GM12875 (cell line): ENCODE data around the gene ZCCHC8.
"Not testable (repeated sequence)": the region's sequence is repeated elsewhere in the genome, so short reads cannot be mapped to it uniquely, and the experiment has no call there.

ENCODE experiments used
- H3K4me3 ChIP-seq: one replicate; pipeline ENCODE4 v1.5.1; 2011; ENCODE audit warnings: low read depth, low read length, control low read depth
- TF ChIP-seq, protein P1 (sequence below): IDR thresholded peaks from 2 replicates; pipeline ENCODE4 v1.5.1; 2011; ENCODE audit warnings: low read depth, mild to moderate bottlenecking, control low read depth, inconsistent platforms, low read length, moderate library complexity, borderline replicate concordance; ENCODE audit not compliant: insufficient read depth

ZCCHC8 gene

GRCh38 chr12:122467983-122468382, 32.7 kb downstream of the ZCCHC8 start:
- TF ChIP-seq, protein P1, sequence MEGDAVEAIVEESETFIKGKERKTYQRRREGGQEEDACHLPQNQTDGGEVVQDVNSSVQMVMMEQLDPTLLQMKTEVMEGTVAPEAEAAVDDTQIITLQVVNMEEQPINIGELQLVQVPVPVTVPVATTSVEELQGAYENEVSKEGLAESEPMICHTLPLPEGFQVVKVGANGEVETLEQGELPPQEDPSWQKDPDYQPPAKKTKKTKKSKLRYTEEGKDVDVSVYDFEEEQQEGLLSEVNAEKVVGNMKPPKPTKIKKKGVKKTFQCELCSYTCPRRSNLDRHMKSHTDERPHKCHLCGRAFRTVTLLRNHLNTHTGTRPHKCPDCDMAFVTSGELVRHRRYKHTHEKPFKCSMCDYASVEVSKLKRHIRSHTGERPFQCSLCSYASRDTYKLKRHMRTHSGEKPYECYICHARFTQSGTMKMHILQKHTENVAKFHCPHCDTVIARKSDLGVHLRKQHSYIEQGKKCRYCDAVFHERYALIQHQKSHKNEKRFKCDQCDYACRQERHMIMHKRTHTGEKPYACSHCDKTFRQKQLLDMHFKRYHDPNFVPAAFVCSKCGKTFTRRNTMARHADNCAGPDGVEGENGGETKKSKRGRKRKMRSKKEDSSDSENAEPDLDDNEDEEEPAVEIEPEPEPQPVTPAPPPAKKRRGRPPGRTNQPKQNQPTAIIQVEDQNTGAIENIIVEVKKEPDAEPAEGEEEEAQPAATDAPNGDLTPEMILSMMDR = no peak
- no peak overlapping the region for H3K4me3 ChIP-seq

DNA sequence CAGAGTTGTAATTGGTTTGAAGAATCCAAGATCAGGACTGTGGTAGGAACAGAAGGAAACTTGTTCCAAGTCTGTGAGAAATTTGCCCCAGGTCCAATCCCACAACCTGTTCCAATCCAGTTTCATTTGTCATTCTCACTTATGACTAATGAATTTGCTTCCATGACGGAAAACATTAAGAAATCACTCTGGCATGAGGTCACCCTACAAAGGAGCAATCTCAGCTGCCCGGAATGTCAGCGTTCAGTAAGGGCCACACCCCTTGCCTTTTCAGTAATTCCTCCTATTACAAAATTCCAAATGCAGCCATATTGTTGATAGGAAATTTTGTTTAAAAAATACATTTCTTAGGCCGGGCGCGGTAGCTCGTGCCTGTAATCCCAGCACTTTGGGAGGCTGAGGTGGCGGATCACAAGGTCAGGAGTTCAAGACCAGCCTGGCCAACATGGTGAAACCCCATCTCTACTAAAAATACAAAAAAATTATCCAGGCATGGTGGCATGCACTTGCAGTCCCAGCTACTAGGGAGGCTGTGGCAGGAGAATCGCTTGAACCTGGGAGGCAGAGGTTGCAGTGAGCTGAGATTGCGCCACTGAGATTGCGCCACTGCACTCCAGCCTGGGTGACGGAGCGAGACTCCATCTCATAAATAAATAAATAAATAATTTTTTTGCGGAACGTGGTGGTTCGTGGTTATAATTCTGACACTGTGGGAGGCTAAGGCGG, 36.3 kb downstream of the ZCCHC8 start:
- H3K4me3 ChIP-seq = not testable (repeated sequence)

GRCh38 chr12:122460641-122461040, 40.1 kb downstream of the ZCCHC8 start:
- TF ChIP-seq, protein P1 = no peak
- no peak overlapping the region for H3K4me3 ChIP-seq

DNA sequence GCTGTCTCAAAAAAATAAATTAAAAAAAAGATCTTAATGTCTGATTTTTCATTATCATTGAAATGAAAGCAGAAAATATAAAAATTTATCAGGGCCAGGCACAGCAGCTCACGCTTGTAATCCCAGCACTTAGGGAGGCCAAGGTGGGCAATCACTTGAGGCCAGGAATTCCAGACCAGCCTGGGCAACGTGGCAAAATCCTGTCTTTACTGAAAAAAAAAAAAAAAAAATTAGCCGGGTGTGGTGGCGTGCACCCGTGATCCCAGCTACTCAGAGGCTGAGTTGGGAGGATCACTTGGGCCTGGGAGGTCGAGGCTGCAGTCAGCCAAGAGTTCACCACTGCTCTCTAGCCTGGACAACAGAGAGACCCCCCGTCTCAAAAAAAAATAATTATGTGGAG, 40.7 kb downstream of the ZCCHC8 start:
- no peak overlapping the region for H3K4me3 ChIP-seq
- TF ChIP-seq, protein P1 = no peak

GRCh38 chr12:122459211-122459610, 41.5 kb downstream of the ZCCHC8 start:
- H3K4me3 ChIP-seq = no peak overlapping the region
- TF ChIP-seq, protein P1 = no peak

- no peak overlapping the region for H3K4me3 ChIP-seq
- TF ChIP-seq, protein P1 = no peak
Measured at GRCh38 chr12:122458105-122459035, 42.4 kb downstream of the ZCCHC8 start.

DNA sequence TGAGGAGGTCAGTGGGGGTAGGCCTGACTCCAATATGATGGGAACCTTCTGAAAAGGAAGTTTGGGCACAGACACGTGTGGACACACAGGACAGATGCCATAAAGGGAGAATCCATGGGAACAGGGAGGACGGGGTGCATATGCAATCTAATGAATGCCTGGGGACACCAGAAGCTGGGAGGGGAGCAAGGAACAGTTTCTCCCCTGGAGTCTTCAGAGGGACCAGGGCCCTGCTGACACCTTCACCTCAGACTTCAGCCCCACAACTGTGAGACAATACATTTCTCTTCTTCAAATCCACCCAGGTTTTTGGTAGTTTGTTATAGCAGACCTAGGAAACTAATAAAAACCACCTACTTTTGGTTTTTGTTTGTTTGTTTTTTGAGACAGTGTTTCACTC, 43.1 kb downstream of the ZCCHC8 start:
- no peak overlapping the region for H3K4me3 ChIP-seq
- TF ChIP-seq, protein P1 = no peak
